GM18867 (cell line): ENCODE results near the gene QKI.
"Not testable (repeated sequence)": the region's sequence is repeated elsewhere in the genome, so short reads cannot be mapped to it uniquely, and the experiment has no call there.

ENCODE experiments used
- ATAC-seq: cut with Tn5 transposase; IDR thresholded peaks from one replicate; pipeline ENCODE4 v1.9.1; 2021; ENCODE audit warnings: mild to moderate bottlenecking, moderate library complexity; ENCODE audit not compliant: unreplicated experiment

QKI gene

GRCh38 chr6:163413345-163414116, 987 bp upstream of the QKI start:
- peak; percentile 52 for ATAC-seq

DNA sequence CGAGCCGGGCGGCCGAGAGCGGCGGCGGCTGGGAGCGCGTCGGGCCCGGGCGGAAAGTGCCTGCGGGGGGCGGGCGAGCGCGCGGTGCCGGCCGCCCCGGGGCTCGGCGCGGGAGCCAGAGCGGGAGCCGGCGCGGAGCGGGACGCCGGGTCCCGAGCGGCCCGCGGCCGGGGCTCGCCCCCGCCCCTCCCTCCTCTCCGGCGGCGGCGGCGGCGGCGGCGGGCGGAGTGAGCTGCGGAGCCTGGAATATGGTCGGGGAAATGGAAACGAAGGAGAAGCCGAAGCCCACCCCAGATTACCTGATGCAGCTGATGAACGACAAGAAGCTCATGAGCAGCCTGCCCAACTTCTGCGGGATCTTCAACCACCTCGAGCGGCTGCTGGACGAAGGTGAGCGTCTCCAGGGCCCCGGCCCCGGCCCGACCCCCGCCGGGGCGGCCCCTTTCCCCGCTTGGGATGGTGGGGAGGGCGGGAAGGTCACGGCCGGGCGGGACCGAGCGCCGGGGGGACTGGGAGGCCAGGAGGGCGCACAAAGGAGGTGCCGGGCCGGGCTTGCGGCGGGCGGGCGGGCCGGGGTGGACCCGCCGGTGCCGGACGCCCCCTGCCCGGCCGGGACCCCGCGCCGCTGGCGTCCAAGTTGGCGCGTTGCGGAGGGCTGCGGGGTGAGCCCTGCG, 565 bp downstream of the QKI start:
- ATAC-seq, result peak; percentile 0

- ATAC-seq, result peak; percentile 1
These were observed 1.4 kb downstream of the QKI start for GRCh38 chr6:163415620-163416556.

GRCh38 chr6:163416557-163417253, 2.2 kb downstream of the QKI start:
- no peak for ATAC-seq

DNA sequence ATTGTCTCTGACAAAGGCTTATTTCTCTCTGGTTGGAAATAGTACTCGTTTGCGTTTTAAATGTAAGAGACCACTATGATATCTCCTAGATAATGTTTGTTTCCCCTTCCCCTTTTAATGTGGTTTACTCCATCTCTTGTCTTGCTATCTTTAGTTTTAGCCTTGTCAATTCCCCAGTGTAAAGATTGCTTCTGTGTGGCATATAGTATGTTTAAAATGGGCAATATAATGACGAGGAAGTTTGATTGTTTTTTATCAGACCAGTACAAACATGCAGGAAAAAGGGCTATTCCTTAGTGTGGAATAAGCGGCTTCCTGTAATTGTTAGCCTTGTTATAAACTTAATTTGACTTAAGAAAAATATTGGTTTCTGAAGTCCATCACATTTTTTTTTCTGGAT, 3.1 kb downstream of the QKI start:
- ATAC-seq, result no peak

- no peak for ATAC-seq
These were observed 4.0 kb downstream of the QKI start for GRCh38 chr6:163418311-163419029.

- no peak for ATAC-seq
These were observed 5.1 kb downstream of the QKI start for GRCh38 chr6:163419413-163420288.

GRCh38 chr6:163420289-163420614, 5.7 kb downstream of the QKI start:
- ATAC-seq, result no peak

DNA sequence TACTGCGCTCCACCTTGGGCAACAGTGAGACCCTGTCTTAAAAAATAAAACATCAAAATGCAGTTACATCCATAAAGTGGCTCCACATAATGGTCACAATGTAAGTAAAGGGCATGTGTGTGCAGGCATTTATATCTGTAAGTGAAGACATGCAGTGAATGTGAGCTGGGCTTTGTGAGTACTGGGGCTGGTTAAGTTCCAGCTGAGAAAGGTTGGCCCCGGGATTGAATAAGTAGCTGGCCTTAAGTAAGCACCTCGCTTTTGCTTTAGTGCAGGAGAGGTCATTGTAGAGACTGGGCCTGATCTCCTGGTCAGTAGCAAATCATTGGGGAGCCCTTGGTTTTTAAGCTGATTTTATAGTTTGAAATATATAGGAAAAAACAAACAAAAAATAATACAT, 8.0 kb downstream of the QKI start:
- ATAC-seq, result no peak

GRCh38 chr6:163423696-163424095, 9.2 kb downstream of the QKI start:
- ATAC-seq, result no peak

DNA sequence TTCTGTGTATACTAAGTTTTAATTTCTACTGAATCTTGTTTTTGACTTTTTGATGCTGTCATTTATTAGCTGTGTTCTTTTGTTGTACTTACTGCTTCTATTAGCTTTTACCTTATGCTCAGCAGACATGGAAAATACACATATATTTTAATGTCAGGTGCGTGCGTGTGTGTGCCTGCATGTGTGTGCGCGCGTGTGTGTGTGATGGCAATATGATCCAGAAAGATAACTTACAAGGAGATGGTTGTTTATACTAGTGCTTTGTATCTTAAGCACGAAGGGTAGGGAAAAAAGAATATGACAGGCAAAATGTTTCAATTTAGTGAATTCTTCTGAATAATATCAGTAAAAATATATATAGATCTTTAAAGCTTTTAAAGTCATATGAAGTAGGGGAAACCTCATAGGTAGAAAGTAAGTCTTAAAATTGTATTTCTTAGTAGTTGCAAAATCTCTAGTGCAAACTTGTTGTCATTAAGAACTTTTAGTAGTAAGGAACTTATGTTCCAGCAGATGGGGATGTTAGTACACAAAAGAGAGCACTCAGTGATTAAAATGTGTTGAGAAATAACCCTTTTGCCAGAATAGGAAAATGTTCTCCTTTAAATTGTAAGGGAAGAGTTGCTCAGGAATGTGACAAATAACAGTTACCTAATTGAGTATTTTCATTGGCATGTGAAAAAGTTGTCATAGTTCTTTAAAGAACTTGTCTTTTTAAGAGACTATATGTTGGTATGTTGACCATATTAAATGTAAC, 13.2 kb downstream of the QKI start:
- no peak for ATAC-seq

GRCh38 chr6:163428373-163428772, 13.9 kb downstream of the QKI start:
- ATAC-seq, result no peak

DNA sequence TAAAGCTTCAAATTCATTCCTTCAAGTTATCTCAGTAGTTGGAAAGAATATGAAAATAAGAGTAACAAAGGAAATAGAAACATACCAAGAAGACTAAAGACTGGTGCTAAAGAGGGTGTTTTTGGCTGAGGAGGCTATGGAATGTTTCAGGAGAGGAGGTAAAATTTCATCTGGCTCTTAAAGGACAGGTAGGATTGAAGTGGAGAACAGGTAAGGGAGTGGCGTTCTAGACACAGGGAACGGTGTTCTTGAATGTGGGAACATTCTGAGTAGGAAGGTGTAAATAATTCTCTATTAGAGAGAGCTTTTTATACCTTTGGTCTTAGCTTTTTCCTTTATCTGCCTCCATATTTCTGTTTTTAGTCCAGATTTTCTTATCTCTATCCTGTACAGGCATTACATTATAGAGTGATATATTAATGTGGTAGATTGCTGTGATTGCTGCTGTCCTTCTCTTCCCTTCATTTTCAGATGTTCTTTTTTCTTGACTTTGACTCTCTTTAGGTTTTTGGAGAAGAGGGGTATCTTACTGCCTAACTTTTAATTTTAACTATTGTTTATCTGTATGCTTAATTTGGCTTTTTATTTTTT, 15.4 kb downstream of the QKI start:
- no peak for ATAC-seq

- ATAC-seq, result no peak
These were observed 17.8 kb downstream of the QKI start for GRCh38 chr6:163432300-163432699.

DNA sequence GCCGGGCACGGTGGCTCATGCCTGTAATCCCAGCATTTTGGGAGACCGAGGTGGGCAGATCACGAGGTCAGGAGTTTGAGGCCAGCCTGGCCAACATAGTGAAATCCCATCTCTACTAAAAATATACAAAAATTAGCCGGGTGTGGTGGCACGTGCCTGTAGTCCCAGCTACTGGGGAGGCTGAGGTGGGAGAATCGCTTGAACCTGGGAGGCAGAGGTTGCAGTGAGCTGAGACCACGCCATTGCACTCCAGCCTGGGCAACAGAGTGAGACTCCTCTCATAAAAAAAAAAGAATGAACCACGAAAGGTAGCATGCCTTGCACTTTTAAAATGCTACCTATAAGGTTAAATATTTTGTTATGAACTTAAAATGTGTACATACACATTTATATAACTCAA, 19.0 kb downstream of the QKI start:
- ATAC-seq, result not testable (repeated sequence)

DNA sequence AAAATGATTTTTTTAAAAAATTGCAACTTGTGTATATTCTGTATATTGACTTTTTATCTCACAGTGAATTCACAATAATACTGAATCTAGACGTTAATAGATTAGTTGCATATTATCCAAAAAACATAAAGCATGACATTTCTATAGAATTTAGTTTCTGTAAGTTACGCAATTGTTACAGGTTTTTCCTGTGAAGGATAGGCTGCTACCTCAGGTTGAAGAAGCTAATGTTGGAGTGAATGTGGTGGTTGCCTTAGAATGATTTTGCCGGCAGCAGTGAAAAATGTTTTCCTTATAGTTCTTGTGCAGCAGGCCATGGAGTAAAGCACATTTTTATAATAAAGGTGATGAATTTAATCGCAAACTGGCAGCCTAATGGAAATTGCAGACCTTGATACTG, 20.5 kb downstream of the QKI start:
- ATAC-seq, result no peak

DNA sequence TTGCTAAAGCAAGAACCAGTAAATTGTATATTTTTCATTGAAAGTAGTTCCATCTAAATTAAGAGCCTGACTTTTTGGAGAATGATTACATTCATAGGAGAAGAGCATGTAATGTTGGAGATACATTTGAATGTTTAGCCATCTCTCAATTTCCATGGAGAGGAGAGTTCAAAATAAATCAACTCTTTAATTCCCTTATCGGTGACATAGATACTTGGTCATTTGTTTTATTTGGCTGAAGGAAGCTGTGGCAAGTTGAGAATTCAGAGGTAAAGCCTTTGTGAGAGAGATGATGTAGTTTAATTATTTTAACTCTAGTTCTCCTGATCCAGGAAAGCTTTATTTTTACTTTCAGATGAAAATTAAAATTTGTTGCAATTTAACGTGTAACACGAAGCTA, 22.3 kb downstream of the QKI start:
- no peak for ATAC-seq

GRCh38 chr6:163437466-163437865, 22.9 kb downstream of the QKI start:
- ATAC-seq, result peak; percentile 64
